K562 (cell line): ENCODE results near the gene TMEM63A. TPM values are rescaled to one million over a fixed set of nuclear protein-coding genes. Genes with fewer than 3 reads are reported as not detected.

Experiments used
- CCAR2 ChIP-seq: fragments of 200-400 bp; formaldehyde crosslinking; IDR thresholded peaks from 2 replicates; pipeline ENCODE4 v1.6.1; 2017; ENCODE audit warnings: mild to moderate bottlenecking, low read depth, low read length
- CREB1 ChIP-seq, 2 experiments: sonication (generic) in 1 of 2; formaldehyde crosslinking in 1 of 2; IDR thresholded peaks; 2 replicates each; pipeline versions ENCODE4 v1.6.1 to v1.8.0; 2012 to 2022; ENCODE audit warnings: inconsistent platforms in 1 of 2, mild to moderate bottlenecking in 1 of 2, missing genetic modification reagents in 1 of 2, moderate library complexity in 1 of 2
- HLTF ChIP-seq: fragments of 450-650 bp; IDR thresholded peaks from 2 replicates; pipeline ENCODE4 v1.6.1; 2016
- PHF8 ChIP-seq: fragments of 200-600 bp; sonication (generic); IDR thresholded peaks from 2 replicates; pipeline ENCODE4 v1.6.1; 2012; ENCODE audit warnings: mixed run types, mild to moderate bottlenecking, inconsistent platforms, low read length, moderate library complexity, borderline replicate concordance
- PHTF2 ChIP-seq: fragments of 250-450 bp; sonication (Bioruptor Pico); IDR thresholded peaks from 2 replicates; pipeline ENCODE4 v1.5.0; 2021; ENCODE audit warnings: mild to moderate bottlenecking
- RAD51 ChIP-seq: fragments of 450-650 bp; IDR thresholded peaks from 2 replicates; pipeline ENCODE4 v1.7.1; 2016; ENCODE audit warnings: low read depth, mild to moderate bottlenecking, borderline replicate concordance
- RUNX1 ChIP-seq: sonication (generic); IDR thresholded peaks from 2 replicates; pipeline ENCODE4 v1.6.1; 2016; ENCODE audit warnings: antibody characterized with exemption, low read depth
- SIN3A ChIP-seq, 2 experiments: fragments of 150-350 bp in 1 of 2; IDR thresholded peaks; 2 replicates each; pipeline ENCODE4 v1.6.1; 2011 to 2016; ENCODE audit warnings: borderline replicate concordance in 2 of 2, low read depth in 2 of 2, low read length in 2 of 2, mild to moderate bottlenecking in 2 of 2, moderate library complexity in 2 of 2; ENCODE audit not compliant: control insufficient read depth in 1 of 2
- SMAD1 ChIP-seq: fragments of 150-350 bp; IDR thresholded peaks from 2 replicates; pipeline ENCODE4 v1.6.1; 2014; ENCODE audit warnings: low read length, low read depth; ENCODE audit not compliant: partially characterized antibody
- SMARCE1 ChIP-seq: fragments of 450-650 bp; IDR thresholded peaks from 2 replicates; pipeline ENCODE4 v1.7.1; 2016; ENCODE audit warnings: mild to moderate bottlenecking
- TAF1 ChIP-seq: IDR thresholded peaks from 2 replicates; pipeline ENCODE4 v1.6.1; 2011; ENCODE audit warnings: mild to moderate bottlenecking, low read length, moderate library complexity; ENCODE audit not compliant: insufficient read depth, control insufficient read depth, severe bottlenecking; ENCODE audit errors: extremely low read depth
- TAF7 ChIP-seq: fragments of 450-650 bp; IDR thresholded peaks from 2 replicates; pipeline ENCODE4 v1.6.1; 2016; ENCODE audit warnings: missing genetic modification characterization, missing compliant biosample characterization
- TAL1 ChIP-seq: fragments of 450-650 bp; IDR thresholded peaks from 2 replicates; pipeline ENCODE4 v1.6.1; 2016; ENCODE audit warnings: mild to moderate bottlenecking
- U2AF2 ChIP-seq: fragments of 200-400 bp; formaldehyde crosslinking; optimal IDR thresholded peaks from 2 replicates; pipeline ENCODE3; 2017; ENCODE audit warnings: low read depth, mild to moderate bottlenecking, low read length
- ZBTB8A ChIP-seq: fragments of 450-650 bp; IDR thresholded peaks from 2 replicates; pipeline ENCODE4 v1.6.1; 2018; ENCODE audit warnings: mild to moderate bottlenecking, moderate library complexity; ENCODE audit not compliant: partially characterized antibody
- ZNF217 ChIP-seq: sonication (generic); formaldehyde crosslinking; IDR thresholded peaks from 2 replicates; pipeline ENCODE4 v1.8.0; 2022; ENCODE audit warnings: mild to moderate bottlenecking, missing genetic modification reagents
- polyA plus RNA-seq, 8 experiments: library from polyadenylated mRNA; depleted of rRNA in 4 of 8; stranded (reverse) in 5 of 8; unstranded in 3 of 8; fragments of >200 nt; fragmentation: Nextera tagmentation in 2 of 8; fragmentation: Illumina TruSeq in 1 of 8; extraction: Ambion mirVana in 2 of 8; extraction: Trizol in 1 of 8; gene quantifications; 2 replicates each; pipeline versions ENCODE4 v1.2.1 to v1.2.3, GENCODE V29; 2011 to 2014; ENCODE audit warnings: inconsistent platforms in 1 of 8, missing spikeins in 1 of 8
- total RNA-seq, 7 experiments: library from RNA; depleted of rRNA in 6 of 7; stranded (reverse); fragments of >200 nt in 6 of 7; fragmentation: Illumina TruSeq in 2 of 7; extraction: Trizol in 2 of 7; gene quantifications; 2 replicates each; pipeline versions ENCODE4 v1.2.1 to v1.2.3, GENCODE V29; 2011 to 2021; ENCODE audit warnings: low replicate concordance in 1 of 7
- TF ChIP-seq, protein P1 (sequence below): fragments of 250-450 bp; sonication (Bioruptor Pico); IDR thresholded peaks from 2 replicates; pipeline ENCODE4 v1.5.1; 2021; ENCODE audit warnings: mild to moderate bottlenecking
- TF ChIP-seq, protein P2 (sequence below): fragments of 450-650 bp; IDR thresholded peaks from 2 replicates; pipeline ENCODE4 v1.6.1; 2016; ENCODE audit warnings: borderline replicate concordance
- TF ChIP-seq, protein P3 (sequence below): fragments of 450-650 bp; IDR thresholded peaks from 2 replicates; pipeline ENCODE4 v1.7.0; 2016; ENCODE audit warnings: borderline replicate concordance
- TF ChIP-seq, protein P4 (sequence below): fragments of 450-650 bp; formaldehyde crosslinking; IDR thresholded peaks from 2 replicates; pipeline ENCODE4 v1.4.0; 2022; ENCODE audit warnings: missing genetic modification characterization

TMEM63A gene
- total and polyA plus RNA-seq, 9 of the 15 experiments (the other 6 are each of a cell fraction or from before 2014, with no cell fraction given): 2.0 to 54.6 (median 17.5) TPM

DNA sequence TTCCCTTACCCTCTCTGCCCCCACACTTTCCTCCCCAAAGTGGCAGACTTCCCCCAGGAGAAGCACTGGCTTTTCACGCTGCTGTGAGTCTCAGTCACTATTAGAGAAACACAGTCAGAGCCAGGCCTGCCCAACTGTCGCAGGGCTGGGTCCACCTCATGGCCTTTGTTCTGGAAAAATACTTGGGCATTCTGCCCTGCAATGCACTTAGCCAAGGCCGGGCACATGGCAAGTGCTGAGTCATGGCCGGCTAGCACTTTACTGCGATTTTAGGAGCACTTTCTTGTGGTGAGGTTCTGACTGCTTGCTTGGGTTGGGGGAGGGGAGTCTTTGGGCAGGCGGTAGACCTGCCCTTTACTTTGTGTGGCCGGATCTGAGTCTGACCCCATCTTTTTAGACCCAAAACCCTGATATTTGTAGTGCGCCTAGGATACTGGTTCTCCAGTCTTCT is 64.5 kb downstream of the TMEM63A start (continued):
- TF ChIP-seq PHTF2 (no peak), ZBTB8A (no peak), CCAR2 (no peak), CREB1 (IDR thresholded peaks at IDR 0.05) (no peak), CREB1 (CRISPR knock-in tag; IDR thresholded peaks at IDR 0.05) (no peak), SMARCE1 (peak; percentile 52; the same call in 1 of the 2 replicates), TAF1 (no peak), TAF7 (tag) (no peak), RAD51 (no peak), RUNX1 (no peak), HLTF (no peak), SIN3A (IDR thresholded peaks at IDR 0.05; ENCODE audit: borderline replicate concordance in 2 of 2, control insufficient read depth in 1 of 2, low read depth in 2 of 2, low read length in 2 of 2) (no peak), ZNF217 (CRISPR knock-in tag) (no peak), TAL1 (no peak), PHF8 (no peak), SMAD1 (no peak), U2AF2 (no peak)
- TF ChIP-seq, protein P1, sequence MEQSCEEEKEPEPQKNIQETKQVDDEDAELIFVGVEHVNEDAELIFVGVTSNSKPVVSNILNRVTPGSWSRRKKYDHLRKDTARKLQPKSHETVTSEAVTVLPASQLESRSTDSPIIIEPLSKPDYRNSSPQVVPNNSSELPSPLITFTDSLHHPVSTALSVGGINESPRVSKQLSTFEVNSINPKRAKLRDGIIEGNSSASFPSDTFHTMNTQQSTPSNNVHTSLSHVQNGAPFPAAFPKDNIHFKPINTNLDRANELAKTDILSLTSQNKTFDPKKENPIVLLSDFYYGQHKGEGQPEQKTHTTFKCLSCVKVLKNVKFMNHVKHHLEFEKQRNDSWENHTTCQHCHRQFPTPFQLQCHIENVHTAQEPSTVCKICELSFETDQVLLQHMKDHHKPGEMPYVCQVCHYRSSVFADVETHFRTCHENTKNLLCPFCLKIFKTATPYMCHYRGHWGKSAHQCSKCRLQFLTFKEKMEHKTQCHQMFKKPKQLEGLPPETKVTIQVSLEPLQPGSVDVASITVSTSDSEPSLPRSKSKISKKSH (CRISPR knock-in tag): no peak
- TF ChIP-seq, protein P2, sequence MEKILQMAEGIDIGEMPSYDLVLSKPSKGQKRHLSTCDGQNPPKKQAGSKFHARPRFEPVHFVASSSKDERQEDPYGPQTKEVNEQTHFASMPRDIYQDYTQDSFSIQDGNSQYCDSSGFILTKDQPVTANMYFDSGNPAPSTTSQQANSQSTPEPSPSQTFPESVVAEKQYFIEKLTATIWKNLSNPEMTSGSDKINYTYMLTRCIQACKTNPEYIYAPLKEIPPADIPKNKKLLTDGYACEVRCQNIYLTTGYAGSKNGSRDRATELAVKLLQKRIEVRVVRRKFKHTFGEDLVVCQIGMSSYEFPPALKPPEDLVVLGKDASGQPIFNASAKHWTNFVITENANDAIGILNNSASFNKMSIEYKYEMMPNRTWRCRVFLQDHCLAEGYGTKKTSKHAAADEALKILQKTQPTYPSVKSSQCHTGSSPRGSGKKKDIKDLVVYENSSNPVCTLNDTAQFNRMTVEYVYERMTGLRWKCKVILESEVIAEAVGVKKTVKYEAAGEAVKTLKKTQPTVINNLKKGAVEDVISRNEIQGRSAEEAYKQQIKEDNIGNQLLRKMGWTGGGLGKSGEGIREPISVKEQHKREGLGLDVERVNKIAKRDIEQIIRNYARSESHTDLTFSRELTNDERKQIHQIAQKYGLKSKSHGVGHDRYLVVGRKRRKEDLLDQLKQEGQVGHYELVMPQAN: no peak
- TF ChIP-seq, protein P3, sequence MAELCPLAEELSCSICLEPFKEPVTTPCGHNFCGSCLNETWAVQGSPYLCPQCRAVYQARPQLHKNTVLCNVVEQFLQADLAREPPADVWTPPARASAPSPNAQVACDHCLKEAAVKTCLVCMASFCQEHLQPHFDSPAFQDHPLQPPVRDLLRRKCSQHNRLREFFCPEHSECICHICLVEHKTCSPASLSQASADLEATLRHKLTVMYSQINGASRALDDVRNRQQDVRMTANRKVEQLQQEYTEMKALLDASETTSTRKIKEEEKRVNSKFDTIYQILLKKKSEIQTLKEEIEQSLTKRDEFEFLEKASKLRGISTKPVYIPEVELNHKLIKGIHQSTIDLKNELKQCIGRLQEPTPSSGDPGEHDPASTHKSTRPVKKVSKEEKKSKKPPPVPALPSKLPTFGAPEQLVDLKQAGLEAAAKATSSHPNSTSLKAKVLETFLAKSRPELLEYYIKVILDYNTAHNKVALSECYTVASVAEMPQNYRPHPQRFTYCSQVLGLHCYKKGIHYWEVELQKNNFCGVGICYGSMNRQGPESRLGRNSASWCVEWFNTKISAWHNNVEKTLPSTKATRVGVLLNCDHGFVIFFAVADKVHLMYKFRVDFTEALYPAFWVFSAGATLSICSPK: no peak
- TF ChIP-seq, protein P4, sequence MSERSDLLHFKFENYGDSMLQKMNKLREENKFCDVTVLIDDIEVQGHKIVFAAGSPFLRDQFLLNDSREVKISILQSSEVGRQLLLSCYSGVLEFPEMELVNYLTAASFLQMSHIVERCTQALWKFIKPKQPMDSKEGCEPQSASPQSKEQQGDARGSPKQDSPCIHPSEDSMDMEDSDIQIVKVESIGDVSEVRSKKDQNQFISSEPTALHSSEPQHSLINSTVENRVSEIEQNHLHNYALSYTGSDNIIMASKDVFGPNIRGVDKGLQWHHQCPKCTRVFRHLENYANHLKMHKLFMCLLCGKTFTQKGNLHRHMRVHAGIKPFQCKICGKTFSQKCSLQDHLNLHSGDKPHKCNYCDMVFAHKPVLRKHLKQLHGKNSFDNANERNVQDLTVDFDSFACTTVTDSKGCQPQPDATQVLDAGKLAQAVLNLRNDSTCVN: no peak
